HG02763 (cell line): ENCODE data around the gene TMEM174.

Experiments used
- ATAC-seq: cut with Tn5 transposase; IDR thresholded peaks from one replicate; pipeline ENCODE4 v1.9.1; 2021; ENCODE audit warnings: mild to moderate bottlenecking, moderate library complexity; ENCODE audit not compliant: unreplicated experiment

TMEM174 gene, protein sequence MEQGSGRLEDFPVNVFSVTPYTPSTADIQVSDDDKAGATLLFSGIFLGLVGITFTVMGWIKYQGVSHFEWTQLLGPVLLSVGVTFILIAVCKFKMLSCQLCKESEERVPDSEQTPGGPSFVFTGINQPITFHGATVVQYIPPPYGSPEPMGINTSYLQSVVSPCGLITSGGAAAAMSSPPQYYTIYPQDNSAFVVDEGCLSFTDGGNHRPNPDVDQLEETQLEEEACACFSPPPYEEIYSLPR

DNA sequence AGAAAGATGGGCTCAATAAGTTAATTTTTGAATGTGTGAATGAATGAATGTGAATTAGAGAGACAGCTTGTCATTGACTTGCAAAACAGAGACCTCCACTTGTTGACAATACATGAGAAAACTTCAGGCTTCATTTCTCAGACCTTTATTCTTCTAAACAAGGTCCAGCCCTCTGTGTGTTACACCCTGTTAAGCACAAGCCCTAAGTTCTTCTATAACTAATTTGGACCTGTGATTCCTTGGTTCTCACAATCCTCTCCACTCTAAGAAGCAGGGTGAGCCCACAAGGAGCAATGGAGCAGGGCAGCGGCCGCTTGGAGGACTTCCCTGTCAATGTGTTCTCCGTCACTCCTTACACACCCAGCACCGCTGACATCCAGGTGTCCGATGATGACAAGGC, at the start of gene TMEM174:
Gene TMEM174 (plus strand): TSS at position 243 of the 400 bp plus-strand sequence. CDS start 51 bp downstream, at position 294.
- ATAC-seq: no peak

DNA sequence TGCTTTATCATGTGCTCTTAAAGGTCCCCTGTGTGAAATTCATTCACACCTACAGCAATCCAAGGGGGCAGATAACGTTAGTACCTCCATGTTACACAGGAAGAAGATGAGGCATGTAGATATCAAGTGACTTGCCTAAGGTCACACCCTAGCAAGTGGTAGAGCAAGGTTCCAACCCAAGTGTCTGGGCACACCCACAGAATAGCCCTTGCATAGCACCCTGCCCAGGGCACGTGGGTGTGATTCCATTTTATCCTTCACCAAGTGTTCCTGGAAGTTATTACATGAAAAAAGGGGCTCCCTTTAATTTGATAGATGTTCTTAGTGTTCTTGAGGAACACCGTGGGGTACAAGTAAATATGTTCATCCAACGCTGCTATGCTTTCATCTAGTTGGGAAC, 47.7 kb upstream of the TMEM174 start:
- ATAC-seq: no peak

DNA sequence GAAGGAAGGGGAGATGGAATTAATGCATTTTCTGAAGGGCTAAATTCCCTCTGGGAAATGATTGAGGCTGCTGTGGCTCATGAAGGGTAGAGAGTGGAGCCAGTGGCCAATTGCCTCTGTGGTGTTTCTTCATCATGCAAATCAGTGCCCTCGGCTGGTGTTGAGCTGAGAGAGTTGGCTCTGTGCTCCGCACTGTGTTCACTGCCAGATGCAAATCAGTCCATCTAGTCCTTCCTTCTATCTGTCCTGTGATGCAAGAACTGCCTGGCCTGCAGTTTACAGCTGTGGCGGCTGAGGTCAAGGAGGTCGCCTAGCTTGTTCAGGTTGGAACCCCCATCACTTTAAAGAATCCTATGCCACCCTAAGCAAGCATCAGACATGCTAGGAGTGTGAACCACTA, 46.6 kb upstream of the TMEM174 start:
- ATAC-seq: no peak

DNA sequence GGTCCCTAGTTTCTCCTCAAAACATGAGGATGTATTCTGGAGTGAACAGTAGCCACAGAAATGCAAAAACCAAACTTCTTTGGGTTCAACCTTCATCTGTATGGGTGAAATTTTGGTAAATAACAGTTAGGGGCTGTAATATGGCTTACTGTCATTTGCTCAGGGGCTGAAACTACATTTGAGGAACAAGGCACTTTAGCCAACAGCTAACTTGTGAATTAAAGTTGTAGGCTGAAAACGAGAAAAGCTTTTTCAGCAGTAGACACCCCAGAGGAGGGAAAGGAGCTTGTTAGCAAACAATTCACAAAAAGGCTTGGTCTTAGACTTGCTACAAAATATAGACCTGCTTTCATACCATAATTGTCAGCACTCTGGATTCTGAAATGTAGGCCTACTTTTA, 46.0 kb upstream of the TMEM174 start:
- no peak for ATAC-seq

DNA sequence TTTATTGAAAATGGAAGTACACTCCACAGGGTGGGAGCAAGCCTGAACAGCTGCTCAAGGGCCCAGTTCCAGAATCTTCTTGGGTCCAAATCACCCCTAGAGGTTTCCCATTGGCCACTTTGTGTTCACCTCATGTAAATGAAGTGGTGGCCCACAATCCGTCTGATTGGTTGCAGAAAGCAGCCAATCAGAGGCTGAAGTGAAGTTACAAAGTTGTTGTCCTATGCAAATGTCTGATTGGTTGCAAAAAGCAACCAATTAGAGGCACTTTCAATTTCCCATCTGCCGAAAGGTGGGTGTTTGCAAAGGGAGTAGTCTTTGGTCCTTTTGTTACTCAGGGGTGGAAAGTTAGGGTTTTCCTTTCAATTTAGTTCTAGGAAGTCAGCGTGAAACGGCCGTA, 43.9 kb upstream of the TMEM174 start:
- no peak for ATAC-seq

DNA sequence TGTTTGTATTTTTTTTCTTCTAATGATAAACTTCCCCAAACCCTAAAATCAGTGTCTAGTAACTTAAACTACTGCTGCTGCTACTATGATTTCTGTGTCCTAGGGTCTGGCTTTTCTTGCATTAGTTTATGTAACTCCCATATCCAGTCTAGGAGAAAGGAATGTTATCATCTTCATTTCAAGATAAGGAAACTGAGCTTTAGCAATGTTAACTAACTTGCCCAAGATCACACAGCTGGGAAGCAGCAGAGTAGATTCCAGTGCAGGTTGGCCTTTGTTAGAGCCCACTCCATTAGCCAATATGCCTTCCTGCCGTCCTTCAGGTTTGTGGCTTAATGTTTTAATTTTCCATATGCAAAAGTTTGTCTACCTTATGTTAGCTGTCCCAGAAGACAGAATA, 42.2 kb upstream of the TMEM174 start:
- no peak for ATAC-seq

DNA sequence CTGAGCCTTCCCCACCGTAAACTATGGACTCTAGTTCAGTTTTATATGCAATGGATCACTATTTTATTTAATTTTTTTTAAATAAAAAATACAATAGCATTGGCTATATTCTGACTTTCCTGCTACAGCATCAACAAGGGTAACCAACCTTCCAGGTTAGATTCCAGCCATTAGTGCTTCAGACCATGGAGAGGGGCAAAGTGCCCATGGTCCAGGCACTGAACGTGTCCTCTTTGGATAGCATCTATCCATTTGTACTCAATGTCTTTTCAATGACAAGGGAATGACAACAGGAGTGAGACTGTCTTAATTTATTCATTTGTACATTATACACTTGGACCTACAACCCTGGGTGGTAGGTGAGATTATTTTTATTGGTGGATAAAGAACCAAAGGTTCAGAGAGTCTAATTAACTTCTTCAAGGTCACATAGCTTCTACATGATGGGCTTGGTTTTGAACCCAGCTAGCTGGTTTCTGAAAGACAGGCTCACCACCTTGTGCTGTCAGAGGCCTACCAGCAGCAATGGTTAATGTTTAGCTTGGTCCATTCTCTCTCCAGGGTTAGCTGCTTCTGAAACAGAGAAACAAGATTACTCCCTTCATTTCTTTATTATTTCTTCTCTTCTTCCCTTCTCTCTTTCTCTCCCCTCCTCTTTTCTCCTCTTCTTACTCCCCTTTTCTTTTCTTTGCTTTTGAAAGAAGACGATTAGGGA, 41.1 kb upstream of the TMEM174 start:
- no peak for ATAC-seq

DNA sequence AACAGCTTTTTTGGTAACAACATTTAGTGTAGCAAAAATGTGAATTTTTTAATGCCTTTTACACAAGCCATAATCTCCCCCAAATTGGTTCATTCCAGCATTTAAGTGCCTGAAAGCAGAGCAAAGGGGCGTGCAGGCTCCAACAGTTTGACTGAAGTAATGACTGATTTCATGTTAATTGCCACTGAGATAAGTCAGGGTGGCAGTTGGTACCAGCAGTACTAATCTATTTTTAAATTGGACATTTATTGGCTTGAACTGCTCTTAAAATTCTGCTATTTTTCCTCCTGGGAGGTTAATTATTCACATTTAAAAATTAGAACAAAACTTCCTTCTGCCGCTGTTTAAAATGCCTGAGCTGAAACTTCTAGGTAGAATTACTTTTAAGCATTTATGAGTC, 40.2 kb upstream of the TMEM174 start:
- ATAC-seq: no peak

DNA sequence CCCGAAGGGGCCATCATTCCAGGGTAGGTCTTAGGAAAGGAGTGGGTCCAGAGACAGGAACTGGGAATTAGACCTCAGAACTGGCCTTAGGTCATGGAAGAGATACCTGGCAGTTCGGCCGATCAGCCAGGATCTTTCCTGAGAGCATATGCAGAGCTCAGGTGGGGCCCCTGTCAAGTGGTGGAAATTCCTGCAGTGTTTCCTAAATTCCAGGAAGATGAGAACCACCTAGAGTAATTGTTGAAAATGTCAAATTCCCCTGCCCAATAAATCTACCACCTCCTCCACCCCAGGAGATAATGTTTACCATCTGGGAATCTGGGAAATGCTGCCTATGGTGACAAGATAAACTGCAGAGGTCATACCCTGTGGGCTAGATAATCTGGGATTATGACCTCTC, 38.0 kb upstream of the TMEM174 start:
- ATAC-seq: no peak

DNA sequence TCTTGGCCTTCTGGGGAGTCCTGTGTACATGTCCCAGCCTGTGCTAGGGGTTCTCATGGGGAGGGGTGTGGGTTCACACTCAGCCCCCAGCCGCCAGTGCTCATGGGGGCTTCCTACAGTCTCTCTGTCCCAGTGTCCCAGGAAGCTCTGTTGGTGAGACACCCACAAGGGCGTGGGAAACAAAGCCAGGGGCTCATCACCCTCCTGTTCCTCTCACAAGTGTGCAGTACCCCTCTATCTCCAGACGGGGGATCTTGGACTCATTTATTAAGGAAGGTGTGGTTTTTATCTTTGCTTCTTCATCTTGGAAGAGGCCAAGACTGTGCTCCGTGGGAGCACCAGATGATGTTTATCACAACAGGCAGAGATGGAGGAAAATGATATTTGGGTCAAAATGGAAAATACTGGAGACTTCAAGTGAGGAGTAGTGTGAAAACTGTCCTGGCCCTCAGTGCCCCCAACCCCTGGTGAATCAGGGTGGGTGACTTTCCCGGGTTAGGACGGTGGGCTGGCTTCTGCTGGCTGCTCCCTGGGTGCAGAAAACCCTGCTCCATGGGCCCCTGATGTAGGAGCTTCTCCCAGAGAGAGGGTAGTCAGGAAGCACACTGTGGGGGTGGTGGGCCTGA, 37.5 kb upstream of the TMEM174 start:
- no peak for ATAC-seq

DNA sequence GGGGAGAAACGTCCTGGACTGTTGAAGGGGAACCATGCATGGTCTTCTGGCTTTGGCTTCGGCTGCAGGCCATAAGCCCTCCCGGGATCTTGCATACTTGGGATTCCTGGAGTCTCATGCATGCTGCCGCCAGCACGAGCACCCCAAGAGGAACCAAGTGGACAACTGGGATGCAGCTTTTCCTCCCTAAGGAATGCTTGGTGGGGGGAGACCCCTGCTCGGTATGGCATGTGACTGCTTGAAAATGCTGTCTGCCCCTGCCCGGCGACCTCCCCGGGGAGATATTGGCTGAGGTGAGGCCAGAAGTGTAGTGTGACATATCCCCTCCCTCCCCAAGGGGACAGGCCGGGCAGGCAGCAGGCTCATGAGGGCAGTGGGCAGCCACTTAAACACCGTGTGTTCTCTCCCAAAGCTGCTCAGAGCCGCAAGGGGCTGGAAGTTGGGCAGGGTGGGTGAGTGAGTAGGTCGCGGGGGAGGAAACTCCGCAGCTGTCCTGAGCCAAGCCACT, 36.9 kb upstream of the TMEM174 start:
- no peak for ATAC-seq

DNA sequence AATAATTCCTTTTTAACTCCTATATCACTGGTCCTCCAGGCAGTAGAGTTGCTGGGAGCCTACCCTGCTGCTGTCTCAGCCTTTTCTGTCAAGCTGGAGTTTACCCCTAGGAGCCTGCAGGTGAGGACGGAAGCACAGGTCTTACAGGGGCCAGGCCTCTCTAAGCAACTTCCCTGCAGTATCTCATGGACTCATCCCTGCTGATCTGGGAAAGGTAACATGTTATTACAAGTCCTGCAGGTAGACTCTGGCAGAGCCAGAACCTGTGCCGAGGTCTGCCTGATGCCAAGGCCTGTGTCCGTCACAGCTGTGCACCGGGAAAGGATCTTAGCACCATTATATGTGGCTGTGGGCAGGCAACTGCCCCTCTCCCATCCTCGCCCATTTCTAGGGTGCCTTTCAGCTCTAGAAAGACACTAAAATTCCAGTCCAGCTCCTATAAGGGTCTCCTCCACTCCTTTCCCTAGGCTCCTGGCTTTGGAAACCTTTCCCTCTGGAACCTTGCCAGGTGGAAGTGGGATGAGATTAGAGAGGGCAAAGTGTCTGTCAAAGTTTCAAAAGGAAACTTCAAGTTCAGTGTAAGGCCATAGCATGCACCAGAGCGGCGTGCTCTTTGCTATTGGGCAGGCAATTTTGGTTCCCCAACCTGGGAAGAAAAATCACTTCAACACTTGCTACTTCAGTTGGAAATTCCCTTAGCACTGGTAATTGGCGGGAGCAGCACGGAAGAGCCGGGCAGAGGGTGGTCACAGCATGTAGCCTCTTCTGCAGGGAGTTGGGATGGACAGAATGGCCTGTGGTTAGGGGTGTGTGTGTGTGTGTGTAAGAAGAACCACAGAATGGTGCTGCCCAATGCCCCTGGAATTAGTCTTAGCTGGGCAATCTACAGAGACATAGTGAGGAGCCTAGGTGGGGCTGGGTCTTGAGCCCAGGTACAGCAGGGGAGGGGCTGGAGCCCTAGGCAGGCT, 35.1 kb upstream of the TMEM174 start:
- no peak for ATAC-seq

DNA sequence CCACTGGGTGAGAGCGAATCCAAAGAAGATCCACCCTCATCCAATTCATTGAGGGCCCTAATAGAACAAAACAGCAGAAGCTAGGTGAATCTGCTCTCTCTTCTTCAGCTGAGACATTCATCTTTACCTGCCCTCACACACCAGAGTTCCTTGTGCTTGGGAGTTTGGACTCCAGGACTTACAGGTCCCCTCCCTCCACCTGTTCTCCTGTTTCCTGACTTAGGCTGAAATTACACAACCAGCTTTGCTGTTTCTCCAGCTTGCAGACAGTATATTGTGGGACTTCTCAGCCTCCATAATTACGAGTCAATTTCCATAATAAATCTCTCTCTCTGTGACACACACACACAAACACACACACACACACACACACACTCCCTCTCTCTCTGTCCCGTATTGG, 33.5 kb upstream of the TMEM174 start:
- ATAC-seq: no peak

DNA sequence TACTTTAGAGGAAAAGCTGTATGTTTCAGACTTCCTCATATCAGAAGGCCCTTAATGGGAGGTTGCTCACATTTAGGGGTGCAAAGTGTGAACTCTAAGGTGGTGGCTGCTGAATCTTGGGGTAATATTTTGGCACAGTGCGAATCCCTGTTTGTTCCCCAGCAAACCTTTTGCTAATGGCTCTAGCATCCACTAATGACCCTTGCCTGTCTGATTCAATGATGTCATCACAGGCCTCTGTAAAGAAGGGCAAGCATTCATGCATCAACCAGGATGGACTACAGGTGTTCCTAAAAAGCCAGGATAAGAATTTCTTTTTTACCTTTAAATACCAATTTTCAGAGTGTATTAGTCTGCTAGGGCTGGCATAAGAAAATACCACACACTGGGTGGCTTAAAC, 32.2 kb upstream of the TMEM174 start:
- ATAC-seq: no peak

DNA sequence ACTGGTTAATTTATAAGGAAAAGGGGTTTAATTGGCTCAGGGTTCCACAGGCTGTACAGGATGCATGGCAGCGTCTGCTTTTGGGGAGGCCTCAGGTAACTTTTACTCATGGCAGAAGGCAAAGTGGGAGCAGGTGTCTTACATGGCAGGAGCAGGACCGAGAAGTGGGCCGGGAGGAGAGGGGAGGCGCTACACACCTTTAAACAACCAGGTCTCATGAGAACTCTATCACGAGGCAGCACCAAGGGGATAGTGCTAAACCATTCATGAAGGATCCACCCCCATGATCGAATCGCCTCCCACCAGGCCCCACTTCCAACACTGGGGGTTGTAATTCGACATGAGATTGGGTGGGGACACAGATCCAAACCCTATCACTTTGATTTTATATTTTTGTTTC, 31.0 kb upstream of the TMEM174 start:
- no peak for ATAC-seq

DNA sequence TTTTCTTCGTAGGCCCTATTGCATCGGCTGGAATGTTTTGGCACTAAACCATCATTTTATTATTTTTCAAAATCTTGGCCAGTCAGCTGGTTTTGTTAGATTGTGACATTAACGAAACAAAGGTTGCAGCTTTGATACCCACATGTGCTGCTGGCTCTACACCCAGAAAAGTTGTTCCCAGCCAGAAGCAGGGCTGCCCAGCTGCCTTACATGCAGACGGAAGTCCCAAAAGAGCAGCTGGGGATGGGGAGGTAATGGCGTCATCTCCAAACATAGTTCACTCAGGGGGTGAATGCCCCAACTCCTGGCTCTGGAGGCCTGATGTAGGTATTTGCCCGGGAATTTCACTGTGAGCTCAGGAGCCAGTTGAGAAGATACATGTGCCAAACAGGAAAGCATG, 29.3 kb upstream of the TMEM174 start:
- ATAC-seq: no peak

DNA sequence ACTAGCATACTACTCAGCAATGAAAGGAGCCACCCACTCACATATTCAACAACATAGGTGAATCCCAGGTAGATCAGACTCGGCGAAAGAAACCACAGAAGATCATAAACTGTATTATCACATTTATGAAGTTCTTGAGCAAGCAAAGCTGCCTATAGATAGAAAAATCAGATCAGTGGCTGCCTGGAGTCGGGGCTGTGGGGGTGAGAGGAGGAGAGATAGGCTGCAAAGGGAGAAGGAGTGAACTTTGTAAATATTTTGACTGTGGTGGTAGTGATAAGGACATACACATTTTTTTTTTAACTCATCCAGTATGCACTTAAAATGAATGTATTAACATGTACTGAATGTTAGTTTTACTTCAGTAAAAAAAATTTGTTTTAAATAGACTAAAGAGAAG, 23.5 kb upstream of the TMEM174 start:
- no peak for ATAC-seq

DNA sequence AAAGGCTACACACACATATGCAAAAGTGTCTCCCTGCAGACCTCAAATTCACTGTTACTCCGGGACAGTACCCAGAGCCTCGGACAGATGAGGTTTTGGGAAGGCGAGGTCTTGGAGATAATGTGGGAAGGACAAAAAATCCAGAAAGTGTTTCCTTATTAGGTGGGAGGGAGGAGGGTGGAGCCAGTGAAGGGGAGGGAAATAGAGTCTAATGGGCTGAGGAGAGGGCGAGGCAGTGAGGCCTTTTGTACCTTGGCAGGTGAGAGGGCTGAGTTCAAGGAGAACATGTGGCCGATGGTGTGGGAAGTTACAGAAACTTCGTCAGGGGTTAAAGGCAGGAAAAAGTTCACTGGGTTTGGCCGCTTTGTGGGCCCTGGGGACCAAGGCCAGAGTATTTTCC, 22.1 kb upstream of the TMEM174 start:
- no peak for ATAC-seq

DNA sequence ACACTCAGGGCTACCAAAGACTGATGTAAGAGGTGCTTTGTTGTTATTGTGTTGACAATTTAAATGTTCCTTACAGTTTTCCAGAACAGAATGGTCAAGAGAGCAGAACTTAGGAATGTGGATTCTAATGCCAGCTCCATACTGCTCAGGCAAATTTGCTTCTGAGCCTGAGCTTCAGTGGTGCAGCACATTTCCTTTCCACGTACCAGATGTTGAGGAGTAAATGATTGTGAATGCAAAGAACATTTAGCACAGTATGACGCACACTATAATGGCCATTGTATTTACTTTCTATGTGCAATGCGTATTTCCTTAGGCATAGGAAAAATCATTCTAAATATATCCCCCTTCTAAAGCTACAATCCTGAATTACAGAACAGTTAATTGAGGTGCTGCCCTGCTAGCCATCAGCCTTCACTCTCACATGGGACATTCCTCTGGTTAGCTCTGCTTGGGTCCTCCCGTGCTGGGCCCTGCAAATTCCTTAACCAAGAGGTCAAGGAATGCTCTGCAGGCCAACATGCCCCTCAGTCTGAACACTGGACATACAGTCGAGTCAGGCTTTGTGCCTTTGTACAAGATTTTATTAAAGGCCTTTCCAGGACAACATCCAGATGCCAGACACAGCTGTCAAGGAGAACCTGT, 21.1 kb upstream of the TMEM174 start:
- no peak for ATAC-seq
